Hepatocyte (in vitro differentiated cells): ENCODE results near the gene ST8SIA6.

Experiments
- CTCF ChIP-seq: fragments of 200-600 bp; sonication (generic); IDR thresholded peaks from 2 replicates; pipeline ENCODE4 v1.5.1; 2016; ENCODE audit warnings: antibody characterized with exemption, mild to moderate bottlenecking; ENCODE audit not compliant: poor library complexity
- EZH2 ChIP-seq: fragments of 200-600 bp; sonication (generic); IDR thresholded peaks from 2 replicates; pipeline ENCODE4 v1.6.1; 2016; ENCODE audit warnings: antibody characterized with exemption, mild to moderate bottlenecking, borderline replicate concordance
- EZH2phosphoT487 ChIP-seq: fragments of 200-600 bp; sonication (generic); IDR thresholded peaks from one replicate; pipeline ENCODE4 v1.6.1; 2018; ENCODE audit warnings: antibody characterized with exemption, mild to moderate bottlenecking, low read depth, moderate library complexity; ENCODE audit not compliant: unreplicated experiment, severe bottlenecking

GRCh38 chr10:17453035-17453372, 1.4 kb downstream of the ST8SIA6 start:
- TF ChIP-seq EZH2phosphoT487 (no peak), CTCF (no peak), EZH2 (no peak)
